Pons (tissue), 1 donor: ENCODE data around the gene PDGFRA.
A peak's percentile ranks its signal among the peaks of the same experiment; 100 is the strongest.

Experiments
- DNase-seq: peaks from one replicate; pipeline ENCODE4 v3.0.0-alpha.2; 2016; ENCODE audit warnings: low spot score

Gene PDGFRA

DNA sequence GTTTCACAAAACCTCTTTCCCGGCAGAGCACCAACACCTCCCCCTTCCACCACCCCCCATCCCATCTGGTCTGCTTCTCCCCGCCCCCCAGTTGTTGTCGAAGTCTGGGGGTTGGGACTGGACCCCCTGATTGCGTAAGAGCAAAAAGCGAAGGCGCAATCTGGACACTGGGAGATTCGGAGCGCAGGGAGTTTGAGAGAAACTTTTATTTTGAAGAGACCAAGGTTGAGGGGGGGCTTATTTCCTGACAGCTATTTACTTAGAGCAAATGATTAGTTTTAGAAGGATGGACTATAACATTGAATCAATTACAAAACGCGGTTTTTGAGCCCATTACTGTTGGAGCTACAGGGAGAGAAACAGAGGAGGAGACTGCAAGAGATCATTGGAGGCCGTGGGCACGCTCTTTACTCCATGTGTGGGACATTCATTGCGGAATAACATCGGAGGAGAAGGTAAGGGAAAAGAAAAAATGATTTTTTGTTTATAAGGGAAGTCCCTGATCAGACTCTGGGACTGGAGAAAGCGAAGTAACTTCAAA lies at the start of gene PDGFRA:
PDGFRA (plus strand) TSS at position 333 of the 541 bp plus-strand sequence. CDS start 29,476 bp downstream, outside the sequence.
- peak; percentile 23 for DNase-seq

DNA sequence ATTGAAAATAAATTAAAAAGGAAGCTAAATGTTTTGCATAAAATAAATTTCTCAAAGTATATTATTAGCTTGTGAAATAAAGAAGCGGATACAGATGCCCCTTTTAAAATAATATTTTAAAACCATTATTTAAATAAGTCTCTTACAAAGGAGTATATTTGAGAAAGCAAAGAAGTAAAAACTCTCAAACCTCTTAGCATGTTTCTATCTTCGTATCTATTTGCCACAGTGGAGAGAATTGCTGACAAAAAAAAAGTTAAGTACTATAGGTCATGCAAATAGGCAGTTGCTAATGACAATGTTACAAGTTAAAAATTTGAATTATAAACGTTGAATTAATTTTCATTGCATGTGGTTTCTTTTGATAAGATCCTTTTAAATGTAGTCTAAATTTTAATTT lies 44.5 kb upstream of the PDGFRA start:
- DNase-seq, result no peak

DNA sequence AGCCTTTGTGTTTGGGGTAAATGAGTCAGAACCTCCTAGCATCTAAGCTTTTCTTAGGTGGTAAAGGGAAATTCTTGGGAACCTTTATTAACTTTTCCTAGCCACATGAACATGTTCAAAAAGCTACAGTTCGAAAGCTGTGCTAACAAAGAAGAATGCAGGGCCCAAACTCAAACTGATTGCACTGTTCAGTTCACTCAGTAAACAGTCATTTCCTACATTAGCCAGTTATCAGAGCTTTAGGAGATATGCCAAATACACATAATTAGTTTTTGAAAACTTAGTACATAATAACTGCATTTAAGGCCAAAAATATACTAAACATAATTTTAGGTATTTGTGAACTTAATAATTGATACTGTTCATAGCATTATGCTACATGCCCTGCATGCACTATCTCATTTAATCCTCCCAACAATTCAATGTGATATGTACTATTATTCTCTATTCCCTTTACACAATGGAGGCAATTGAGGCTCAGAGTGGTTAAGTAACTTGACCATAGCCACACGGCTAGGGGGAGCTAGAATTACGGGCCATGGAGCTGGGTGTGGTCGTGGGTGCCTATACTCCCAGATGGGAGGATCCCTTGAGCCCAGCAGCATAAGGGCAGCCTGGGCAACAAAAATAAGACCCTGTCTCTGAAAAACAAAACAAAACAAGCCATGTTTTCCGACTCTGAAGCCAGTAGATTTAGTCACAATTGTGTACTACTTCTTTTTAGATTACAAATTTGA lies 43.9 kb upstream of the PDGFRA start:
- no peak for DNase-seq

DNA sequence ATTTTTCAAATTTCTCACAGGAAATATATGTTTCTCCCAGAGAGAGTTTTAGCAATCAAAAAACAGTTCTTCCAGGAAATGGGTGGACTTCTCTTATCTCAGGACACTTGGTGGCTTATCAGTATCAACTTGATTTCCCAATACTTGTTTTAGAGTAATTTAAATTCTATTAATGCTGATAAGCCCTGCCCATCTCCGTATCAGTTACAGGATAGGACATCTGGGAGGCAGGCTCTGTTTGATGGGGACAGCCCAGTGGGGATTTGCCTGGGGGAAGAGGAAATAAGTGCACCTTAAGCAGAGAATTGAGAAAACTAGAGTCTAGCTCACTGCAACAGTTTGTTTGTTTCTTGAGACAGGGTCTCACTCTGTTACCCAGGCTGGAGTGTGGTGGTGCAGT lies 43.2 kb upstream of the PDGFRA start:
- no peak for DNase-seq

DNA sequence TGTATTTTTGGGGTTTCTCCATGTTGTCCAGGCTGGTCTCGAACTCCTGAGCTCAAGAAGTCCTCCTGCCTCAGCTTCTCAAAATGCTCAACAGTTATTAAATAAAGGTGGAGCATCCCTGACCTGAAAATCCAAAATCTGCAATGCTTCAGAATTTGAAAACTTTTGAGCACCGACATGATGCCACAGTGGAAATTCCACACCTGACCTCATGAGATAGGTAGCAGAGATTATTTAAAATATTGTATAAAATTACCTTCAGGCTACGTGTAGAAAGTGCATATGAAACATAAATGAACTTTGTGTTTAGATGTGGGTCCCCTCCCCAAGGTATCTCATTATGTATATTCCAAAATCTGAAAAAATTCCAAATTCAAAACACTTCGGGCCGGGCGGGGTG lies 42.7 kb upstream of the PDGFRA start:
- no peak for DNase-seq

DNA sequence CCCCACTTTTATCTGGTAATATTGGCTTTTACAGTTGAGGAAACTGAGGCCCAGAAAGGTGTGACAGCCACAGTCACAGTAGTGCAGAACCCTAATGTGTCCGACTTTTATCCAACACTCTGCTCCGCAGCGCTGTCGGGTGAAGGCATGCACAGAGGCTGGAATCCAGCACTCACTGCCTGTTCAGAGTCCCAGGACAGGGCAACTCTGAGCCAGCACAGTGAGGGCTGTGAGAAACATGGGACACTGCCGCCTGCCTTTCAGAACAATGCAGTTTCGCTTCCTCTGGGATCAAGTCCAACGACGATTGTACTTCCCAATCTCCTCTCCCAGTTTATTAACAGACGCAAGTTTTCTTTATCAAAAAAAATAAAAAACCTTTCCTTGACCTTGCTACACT lies 41.9 kb upstream of the PDGFRA start:
- DNase-seq, result no peak

DNA sequence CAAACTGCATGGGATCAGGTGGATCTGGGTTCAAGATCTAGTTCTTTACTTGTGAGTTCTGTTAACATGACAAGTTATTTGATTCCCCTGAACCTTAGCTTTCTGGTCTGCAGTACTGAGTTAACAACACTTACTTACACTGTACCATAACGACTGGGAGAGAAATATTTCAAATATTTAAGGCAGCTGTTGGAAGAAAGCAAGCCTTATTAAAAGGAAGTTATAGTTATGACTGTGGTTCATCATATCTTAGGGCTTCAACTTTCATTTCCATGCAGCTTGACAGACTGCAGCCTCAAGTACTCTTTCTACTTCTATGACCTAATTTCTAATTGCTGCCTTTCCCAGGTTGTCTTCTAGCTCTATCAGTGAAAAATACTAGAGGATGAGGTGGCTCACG lies 40.0 kb upstream of the PDGFRA start:
- DNase-seq, result no peak

DNA sequence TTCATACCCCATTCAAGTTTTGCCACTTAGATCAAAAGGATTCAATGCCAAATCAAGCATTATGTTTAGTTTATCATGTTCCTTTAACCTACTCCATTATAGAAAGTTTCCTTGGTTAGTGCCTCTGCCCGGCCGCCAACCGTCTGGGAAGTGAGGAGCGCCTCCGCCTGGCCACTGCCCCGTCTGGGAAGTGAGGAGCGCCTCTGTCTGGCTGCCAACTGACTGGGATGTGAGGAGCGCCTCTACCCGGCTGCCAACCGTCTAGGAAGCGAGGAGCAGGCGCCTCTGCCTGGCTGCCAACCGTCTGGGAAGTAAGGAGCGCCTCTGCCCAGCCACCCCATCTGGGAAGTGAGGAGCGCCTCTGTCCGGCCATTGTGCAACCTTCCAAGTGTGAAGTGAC lies 36.3 kb upstream of the PDGFRA start:
- no peak for DNase-seq

DNA sequence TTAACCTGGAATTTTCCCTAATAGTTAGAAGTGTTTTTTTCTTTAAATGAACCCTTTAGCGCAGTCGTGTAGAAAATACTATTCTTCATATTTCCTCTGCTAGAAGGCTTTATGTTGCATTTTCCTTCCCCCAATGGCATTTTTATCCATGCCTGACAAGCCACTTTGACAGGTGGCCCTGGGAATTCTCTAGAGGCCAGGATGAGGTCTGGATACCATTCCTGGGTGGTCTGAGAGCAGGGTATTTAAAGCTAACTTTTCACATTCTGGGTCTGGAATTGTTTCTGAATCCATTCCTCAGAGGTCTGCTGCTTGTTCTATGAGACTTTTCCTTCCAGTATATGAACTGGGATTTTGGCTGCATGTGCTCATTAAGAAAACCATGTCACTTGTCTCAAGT lies 31.2 kb upstream of the PDGFRA start:
- no peak for DNase-seq

DNA sequence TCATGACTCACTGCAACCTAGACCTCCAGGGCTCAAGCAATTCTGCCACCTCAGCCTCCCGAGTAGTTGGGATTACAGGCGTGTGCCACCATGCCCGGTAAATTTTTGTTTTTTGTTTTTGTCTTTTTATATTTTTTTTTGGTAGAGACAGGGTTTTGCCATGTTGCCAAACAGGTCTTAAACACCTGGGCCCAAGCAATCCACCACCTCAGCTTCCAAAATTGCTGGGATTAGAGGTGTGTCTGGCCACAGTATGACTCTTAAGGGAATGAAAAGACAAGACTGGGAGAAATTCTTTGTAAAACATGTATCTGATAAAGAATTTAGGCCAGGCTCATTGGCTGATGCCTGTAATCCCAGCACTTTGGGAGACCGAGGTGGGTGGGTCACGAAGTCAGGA lies 29.2 kb upstream of the PDGFRA start:
- DNase-seq, result no peak

DNA sequence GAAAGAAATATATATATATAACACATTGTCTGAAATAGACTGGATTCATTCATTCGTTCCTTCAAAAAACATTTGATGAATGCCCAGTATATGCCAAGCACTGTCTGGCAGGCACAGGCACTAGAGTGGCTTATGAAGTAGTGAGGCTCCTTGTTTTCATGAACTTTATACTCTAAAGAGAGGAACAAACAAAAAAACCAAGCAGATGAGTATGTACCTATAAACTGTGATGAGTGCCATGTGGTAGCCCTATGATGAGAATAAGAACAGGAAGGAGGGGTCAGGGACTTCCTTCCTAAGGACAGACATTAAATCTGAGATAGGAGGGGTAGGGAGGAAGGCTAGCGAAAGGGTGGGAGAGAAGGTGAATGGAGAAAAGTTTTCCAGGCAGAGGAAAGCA lies 19.5 kb upstream of the PDGFRA start:
- DNase-seq, result no peak

DNA sequence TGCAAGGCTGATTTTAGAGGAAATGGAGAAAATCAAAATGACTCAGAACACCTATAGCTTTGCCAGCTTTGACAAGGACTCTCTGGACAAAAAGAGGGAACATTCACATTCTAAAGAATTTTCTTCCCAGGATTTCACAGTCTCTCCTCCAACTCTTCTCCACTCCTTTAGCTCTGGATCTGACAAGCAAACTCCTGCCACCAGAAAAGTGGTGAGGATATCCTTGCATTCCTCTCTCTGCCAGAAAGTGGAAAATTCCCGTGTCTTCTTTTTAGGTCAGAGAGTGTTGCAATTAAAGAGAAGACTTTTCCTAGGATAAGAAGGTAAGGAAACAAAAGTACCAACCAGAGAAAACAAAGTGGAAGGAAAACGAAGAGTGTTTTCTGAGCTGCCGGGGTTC lies 16.1 kb upstream of the PDGFRA start:
- no peak for DNase-seq

DNA sequence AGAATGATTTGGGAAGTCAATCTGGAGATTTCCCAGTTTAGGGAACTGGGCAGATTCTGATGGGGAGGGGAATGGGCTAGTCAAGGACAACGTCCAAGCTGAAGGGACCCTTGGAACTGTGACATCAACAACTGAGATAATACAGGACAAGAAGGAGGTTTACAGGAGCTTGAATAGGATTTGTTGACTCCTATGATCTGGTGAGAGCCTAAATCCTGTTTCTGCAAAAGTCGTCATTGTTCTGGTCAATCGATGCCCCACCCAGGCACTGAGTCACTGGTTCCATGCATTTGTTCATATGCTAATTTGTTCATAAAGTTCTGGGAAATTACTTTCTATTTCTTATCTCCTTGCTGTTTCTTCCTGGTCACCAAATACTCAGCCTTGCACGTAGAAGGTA lies 15.3 kb upstream of the PDGFRA start:
- DNase-seq, result no peak

DNA sequence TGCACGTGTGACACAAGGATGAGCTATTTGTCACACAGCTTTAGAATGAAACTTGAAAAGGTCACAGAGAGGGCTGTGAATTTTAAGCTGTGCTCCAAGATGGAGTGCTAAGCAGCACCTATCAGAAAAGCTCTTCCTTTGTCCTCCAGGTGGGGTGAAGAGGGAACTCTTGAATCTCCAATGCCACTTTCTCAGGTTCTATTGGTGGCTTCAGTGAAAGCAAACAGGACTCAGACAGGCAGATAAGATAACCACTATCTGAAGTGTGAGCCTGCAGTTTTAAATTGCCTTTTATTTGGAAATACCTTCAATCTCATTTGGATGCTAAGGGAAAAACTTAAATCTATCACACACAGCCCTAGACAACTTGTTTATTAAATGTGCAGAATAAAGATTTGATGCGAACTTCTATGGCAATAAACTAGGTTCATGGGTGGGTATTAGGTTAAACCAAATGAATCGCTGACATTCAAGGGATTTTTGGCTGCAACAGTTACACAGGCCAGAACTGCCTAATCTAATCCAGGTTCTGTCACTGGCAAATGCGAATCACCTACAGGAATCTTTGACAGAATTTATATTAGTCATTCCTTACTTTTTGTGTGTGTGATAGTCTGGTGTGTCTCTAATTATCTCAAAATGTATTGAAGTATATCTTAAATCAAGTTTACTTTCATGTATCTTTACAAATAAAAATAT lies 13.6 kb upstream of the PDGFRA start:
- DNase-seq, result no peak

DNA sequence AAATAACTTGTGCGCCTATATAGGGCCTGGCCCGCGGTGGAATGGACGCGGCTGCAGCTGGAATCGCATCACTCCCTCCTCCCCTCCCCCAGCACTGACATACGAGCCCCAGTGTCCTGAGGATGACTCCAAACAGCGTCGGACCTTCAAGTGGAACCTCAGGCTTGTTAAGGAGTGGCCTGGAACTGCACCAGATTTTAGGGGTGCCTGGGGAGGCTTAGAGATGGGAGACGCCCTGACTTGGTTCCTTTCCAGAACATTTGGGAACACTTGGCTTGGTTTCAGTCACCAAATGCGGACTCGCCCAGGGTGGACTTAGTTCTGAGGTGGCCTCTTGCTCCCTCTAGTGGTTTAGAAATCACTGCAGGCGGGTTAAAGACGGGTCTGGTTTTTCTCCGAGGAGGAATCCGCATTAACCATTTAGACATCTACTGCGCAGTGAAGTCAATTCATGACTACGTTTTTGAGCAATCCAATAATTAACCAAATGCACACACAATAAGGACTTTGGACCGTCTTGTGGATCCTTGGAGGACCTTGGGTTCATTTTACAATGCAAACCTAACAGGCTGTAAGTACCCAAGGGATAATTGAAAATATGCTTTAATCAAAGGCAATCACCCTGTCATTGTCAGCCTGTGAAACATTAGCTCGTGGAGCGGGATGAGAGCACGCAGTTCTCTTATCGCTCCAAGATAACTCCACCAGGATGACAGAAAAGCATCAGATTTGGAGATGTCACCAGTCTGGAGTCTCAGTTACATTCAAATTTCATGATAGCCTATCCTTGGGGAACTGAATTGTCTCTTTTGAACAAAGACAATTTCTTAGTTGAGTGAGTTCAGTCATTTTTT lies 11.2 kb upstream of the PDGFRA start:
- DNase-seq, result peak; percentile 78

DNA sequence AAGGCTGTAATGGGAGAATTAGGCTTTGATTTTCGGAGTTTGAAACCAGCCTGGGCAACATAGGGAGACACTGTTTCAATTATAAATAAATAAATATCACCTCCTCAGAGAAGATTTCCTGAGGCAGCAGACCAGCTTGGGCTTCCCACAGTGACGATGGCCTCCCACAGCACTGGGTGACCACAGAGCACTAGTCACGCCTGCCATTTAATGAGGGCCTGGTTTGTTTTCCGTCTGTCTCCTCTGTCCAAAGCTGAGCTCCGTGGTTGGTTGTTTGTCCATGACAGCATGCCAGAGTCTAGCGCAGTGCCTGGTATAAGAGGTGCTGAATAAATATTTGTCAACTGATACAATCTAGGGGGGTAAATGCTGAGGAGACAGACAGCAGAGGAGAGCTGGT lies 10.4 kb upstream of the PDGFRA start:
- no peak for DNase-seq

DNA sequence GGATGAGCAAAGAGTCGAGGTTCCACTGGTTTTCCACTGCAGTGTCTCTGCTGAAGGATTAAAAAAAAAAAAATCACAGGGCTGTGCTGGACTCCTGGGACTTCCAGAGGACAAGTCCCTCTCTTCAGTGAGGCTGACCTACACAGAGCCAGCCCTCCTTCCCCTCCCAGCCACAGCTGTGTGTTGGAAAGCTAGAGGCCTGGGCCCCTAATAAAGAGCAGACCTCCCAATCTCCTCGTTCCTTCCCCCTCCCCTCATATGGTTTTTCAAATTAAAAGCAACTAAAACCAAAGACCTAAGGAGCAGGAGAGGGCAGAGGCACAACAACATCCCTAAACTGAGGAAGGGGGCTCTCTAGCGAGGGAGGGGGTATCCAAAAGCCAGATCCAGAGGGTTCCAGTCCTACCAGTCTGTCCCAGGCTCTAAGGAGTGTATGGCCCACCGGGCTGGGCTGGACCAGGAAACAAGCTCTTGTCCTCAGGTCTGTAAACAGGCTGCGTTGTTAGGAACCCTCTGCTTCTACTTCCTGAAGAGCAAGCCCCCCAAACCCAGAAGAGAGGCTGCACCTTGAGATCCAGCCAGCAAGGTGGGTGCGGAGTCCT lies 4.0 kb upstream of the PDGFRA start:
- no peak for DNase-seq

DNA sequence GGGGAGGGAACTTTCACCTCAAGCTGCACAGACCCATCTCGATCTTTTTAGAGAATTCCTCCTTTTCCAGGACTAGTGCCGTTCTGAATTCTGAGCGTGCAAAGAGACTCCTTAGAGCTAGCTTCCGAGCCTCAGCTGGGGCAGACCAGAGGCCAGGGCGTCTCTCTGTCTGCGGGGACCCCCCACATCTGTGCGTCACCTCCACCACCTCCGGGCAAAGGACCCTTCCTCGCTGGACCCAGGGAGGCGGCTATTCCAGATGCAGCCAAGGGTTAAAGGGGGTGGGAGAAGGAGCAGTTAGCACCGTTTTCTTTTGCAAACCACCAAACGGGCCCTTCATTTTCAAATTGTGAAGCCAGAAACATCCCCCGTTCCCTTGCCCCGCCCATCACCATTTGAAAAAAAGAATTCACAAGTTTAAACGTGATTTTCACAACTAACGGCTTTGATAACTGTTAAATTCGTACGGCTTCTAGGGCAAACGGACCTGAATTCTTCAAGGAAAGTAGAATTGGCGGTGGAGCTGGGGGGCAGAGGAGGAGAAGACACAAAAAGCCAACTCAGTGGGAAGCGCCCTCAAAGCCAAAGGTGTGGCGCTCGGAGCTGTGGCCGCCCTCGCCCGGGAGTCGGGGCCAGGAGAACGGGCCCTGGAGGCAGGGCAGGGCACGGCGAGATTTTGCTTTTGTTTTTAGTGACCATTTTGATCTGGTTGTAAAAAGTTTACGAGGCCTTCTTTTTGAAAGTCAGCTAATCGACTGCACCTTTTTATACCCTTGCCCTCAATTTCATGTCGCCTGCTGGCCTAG lies 3.3 kb upstream of the PDGFRA start:
- DNase-seq, result no peak

DNA sequence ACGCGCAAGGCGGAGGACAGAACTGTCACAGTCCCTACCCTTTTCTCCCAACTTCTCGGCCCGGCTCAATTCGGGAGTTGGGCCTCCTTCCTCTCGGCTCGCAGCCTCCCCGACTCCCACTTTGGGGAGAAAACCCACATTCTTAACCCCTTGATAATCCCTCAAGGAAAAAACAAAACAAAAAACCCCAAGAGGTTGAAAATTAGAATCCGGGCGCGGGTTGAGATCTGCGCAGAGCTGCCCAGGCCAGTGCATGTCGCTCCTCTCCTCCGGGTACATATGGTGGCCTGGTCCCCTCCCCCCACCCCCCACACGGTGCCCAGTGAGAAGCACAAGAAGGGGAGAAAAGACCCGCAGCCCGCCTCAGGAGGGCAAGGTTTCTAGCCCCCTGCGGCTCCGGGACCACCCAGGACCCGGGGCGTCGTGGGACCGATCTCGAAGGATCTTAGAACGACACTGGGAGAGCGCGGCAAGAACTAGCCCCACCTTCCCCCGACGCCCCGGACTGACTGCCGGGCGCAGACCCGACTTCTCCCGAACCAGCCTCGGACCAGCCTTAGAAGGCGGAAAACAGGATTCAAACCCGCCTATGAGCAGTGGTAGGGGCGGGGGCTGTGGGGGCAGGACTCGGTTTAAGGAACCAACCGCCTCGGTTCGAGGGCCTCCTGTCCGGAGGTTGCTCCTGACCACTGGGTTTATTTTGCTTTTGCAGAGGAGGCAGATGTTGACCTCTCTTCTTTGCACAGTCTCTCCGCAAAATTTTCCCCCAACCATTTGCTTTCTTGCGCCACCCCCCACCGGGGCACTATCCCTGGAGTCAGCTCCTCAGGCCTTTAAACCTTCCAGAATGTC lies 2.5 kb upstream of the PDGFRA start:
- DNase-seq, result no peak
